Kidney (tissue), 14 donors: Measurements from ENCODE around the gene ANKRD11. TPM values are rescaled to one million over a fixed set of nuclear protein-coding genes. Genes with fewer than 3 reads are reported as not detected.

Source experiments
- DNase-seq, 5 donors: peaks; one replicate each; pipeline ENCODE4 v3.0.0-alpha.2; 2013 to 2020
- FAIRE-seq: peaks from 2 replicates; lab custom pipeline; 2012; peaks lifted over from hg19 to GRCh38; lab: Jason Lieb, UNC
- H3K27ac ChIP-seq, 2 donors: one replicate each; pipeline ENCODE4 v1.7.0; 2013; ENCODE audit warnings: low read depth in 2 of 2, low read length in 2 of 2, inconsistent platforms in 1 of 2
- H3K27me3 ChIP-seq: one replicate; pipeline ENCODE4 v1.7.1; 2013; ENCODE audit warnings: low read length, inconsistent platforms; ENCODE audit not compliant: control insufficient read depth, insufficient read depth
- H3K36me3 ChIP-seq, 3 donors: one replicate each; pipeline versions ENCODE4 v1.7.0 to v1.7.1; 2013; ENCODE audit warnings: low read length in 3 of 3, control low read depth in 1 of 3, inconsistent platforms in 1 of 3; ENCODE audit not compliant: insufficient read depth in 3 of 3, control insufficient read depth in 2 of 3
- H3K4me1 ChIP-seq, 3 donors: one replicate each; pipeline versions ENCODE4 v1.7.0 to v1.7.1; 2013; ENCODE audit warnings: low read length in 3 of 3, inconsistent platforms in 1 of 3, low read depth in 1 of 3; ENCODE audit not compliant: control insufficient read depth in 2 of 3, insufficient read depth in 2 of 3
- H3K4me3 ChIP-seq, 3 donors: one replicate each; pipeline versions ENCODE4 v1.7.0 to v1.8.1; 2013; ENCODE audit warnings: low read length in 3 of 3, control low read depth in 1 of 3, inconsistent platforms in 1 of 3
- H3K9ac ChIP-seq, 3 donors: one replicate each; pipeline versions ENCODE4 v1.7.0 to v1.7.1; 2013; ENCODE audit warnings: low read length in 3 of 3, control low read depth in 1 of 3, inconsistent platforms in 1 of 3
- H3K9me3 ChIP-seq, 3 donors: one replicate each; pipeline versions ENCODE4 v1.7.0 to v1.7.1; 2013; ENCODE audit warnings: low read length in 3 of 3, control low read depth in 1 of 3, inconsistent platforms in 1 of 3; ENCODE audit not compliant: control insufficient read depth in 2 of 3, insufficient read depth in 1 of 3
- intact Hi-C: fragments of 100-400 bp; cut with DNase I; formaldehyde crosslinking; loops from one replicate; pipeline ENCODE4 v1.11.1; 2022
- polyA plus RNA-seq: library from polyadenylated mRNA; stranded (reverse); fragments of 350-450 nt; fragmentation: Illumina TruSeq; extraction: RNeasy Lipid Tissue Mini Kit (QIAGEN cat#74804); gene quantifications from one replicate; pipeline ENCODE4 v1.2.3, GENCODE V29; 2014; ENCODE audit warnings: low read depth, low replicate concordance; ENCODE audit not compliant: insufficient read depth
- total RNA-seq: library from RNA; stranded (reverse); fragmentation: NEBNext Ultra II Directional; extraction: Animal tissue kit (Norgen Biotek cat#: 25700); gene quantifications from one replicate; pipeline ENCODE4 v1.2.1, GENCODE V29; 2021
- TF ChIP-seq, protein P1 (sequence below): IDR thresholded peaks from 3 replicates; pipeline ENCODE4 v1.5.1; 2012; ENCODE audit warnings: mild to moderate bottlenecking, moderate library complexity, borderline replicate concordance; ENCODE audit not compliant: insufficient read depth; ENCODE audit errors: extremely low read depth
- donor health status: control.
- donor health status: control.
- donor health status: control.
- donor health status: control.
- donor health status: control.
- donor health status: DM: yes; HTN: yes; CAD: no.
- donor health status: Normal renal cell carcinoma (clear cell type).

ANKRD11 gene
- total and polyA plus RNA-seq, 2 donors from 2014 or later = 36.2 to 154 TPM

- peaks cover 0 to 44% (median 33%) of the 10 kb centered on the region in 3 donors for H3K4me1 ChIP-seq
- TF ChIP-seq, protein P1, sequence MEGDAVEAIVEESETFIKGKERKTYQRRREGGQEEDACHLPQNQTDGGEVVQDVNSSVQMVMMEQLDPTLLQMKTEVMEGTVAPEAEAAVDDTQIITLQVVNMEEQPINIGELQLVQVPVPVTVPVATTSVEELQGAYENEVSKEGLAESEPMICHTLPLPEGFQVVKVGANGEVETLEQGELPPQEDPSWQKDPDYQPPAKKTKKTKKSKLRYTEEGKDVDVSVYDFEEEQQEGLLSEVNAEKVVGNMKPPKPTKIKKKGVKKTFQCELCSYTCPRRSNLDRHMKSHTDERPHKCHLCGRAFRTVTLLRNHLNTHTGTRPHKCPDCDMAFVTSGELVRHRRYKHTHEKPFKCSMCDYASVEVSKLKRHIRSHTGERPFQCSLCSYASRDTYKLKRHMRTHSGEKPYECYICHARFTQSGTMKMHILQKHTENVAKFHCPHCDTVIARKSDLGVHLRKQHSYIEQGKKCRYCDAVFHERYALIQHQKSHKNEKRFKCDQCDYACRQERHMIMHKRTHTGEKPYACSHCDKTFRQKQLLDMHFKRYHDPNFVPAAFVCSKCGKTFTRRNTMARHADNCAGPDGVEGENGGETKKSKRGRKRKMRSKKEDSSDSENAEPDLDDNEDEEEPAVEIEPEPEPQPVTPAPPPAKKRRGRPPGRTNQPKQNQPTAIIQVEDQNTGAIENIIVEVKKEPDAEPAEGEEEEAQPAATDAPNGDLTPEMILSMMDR = no peak
- no peaks in the 10 kb centered on the region for H3K27me3 ChIP-seq
- no peaks in the 10 kb centered on the region for H3K9me3 ChIP-seq
- intact Hi-C loops = no loop called here
- no peak overlapping the region for H3K4me3 ChIP-seq
- H3K9ac ChIP-seq = no peak overlapping the region
- no peaks in the 10 kb centered on the region for H3K36me3 ChIP-seq
- DNase-seq (peak in 1 of 5 donors; percentile 63), FAIRE-seq (no peak)
- H3K27ac ChIP-seq = peak overlapping the region in 1 of 2 donors; percentile 36
These were observed 135.4 kb downstream of the ANKRD11 start for GRCh38 chr16:89355007-89355406.

GRCh38 chr16:89354325-89354724 is 136.0 kb downstream of the ANKRD11 start:
- H3K4me1 ChIP-seq = peaks cover 0 to 40% (median 32%) of the 10 kb centered on the region in 3 donors
- TF ChIP-seq, protein P1 = no peak

GRCh38 chr16:89352091-89352681 is 138.2 kb downstream of the ANKRD11 start:
- DNase-seq = peak in 1 of 5 donors; percentile 42
- no peak for FAIRE-seq
- H3K9me3 ChIP-seq = no peaks in the 10 kb centered on the region
- TF ChIP-seq, protein P1 = no peak
- intact Hi-C loops = no loop called here
- no peaks in the 10 kb centered on the region for H3K27me3 ChIP-seq
- no peaks in the 10 kb centered on the region for H3K36me3 ChIP-seq
- H3K4me1 ChIP-seq = peaks cover 0 to 33% (median 23%) of the 10 kb centered on the region in 3 donors
- H3K4me3 ChIP-seq = peak overlapping the region in 1 of 3 donors; percentile 15
- peak overlapping the region in 1 of 3 donors; percentile 34 for H3K9ac ChIP-seq
- H3K27ac ChIP-seq = peak overlapping the region in 1 of 2 donors; percentile 9

More at GRCh38 chr16:89354325-89354724, 136.0 kb downstream of the ANKRD11 start:
- intact Hi-C loops = no loop called here
- DNase-seq = peak in 1 of 5 donors; percentile 65
- Histone ChIP-seq H3K4me3 (no peak overlapping the region), H3K27ac (no peak overlapping the region), H3K27me3 (no peaks in the 10 kb centered on the region), H3K9me3 (no peaks in the 10 kb centered on the region), H3K36me3 (no peaks in the 10 kb centered on the region), H3K9ac (no peak overlapping the region)
- FAIRE-seq = no peak
